ENCODE results near the gene NFIC.
"Not testable (repeated sequence)": the region's sequence is repeated elsewhere in the genome, so short reads cannot be mapped to it uniquely, and the experiment has no call there.

NFIC gene

GRCh38 chr19:3336680-3337523, 29.5 kb upstream of the NFIC start:
- DNase-seq (ENCODE audit: insufficient read length, low spot score) = no peak
- TF ChIP-seq POLR2A (IDR thresholded peaks at IDR 0.05; ENCODE audit: low read depth, low read length) (no peak), SPI1 (IDR thresholded peaks at IDR 0.05; ENCODE audit: low read depth, low read length) (no peak), POU2F2 (IDR thresholded peaks at IDR 0.05; ENCODE audit: low read depth, low read length) (no peak), TAF1 (IDR thresholded peaks at IDR 0.05; ENCODE audit: low read depth, low read length) (no peak), PAX5 (IDR thresholded peaks at IDR 0.05; ENCODE audit: insufficient read depth, low read length, severe bottlenecking) (no peak), POLR2AphosphoS5 (IDR thresholded peaks at IDR 0.05; ENCODE audit: low read depth, low read length) (no peak)

GRCh38 chr19:3338541-3339181, 27.7 kb upstream of the NFIC start:
- TF ChIP-seq POLR2AphosphoS5 (IDR thresholded peaks at IDR 0.05; ENCODE audit: low read depth, low read length) (no peak), PAX5 (IDR thresholded peaks at IDR 0.05; ENCODE audit: insufficient read depth, low read length, severe bottlenecking) (no peak), POLR2A (IDR thresholded peaks at IDR 0.05; ENCODE audit: low read depth, low read length) (no peak), POU2F2 (IDR thresholded peaks at IDR 0.05; ENCODE audit: low read depth, low read length) (no peak), TAF1 (IDR thresholded peaks at IDR 0.05; ENCODE audit: low read depth, low read length) (no peak), SPI1 (IDR thresholded peaks at IDR 0.05; ENCODE audit: low read depth, low read length) (no peak)
- no peak for FAIRE-seq
- DNase-seq (ENCODE audit: insufficient read length, low spot score) = no peak

More at GRCh38 chr19:3336680-3337523, 29.5 kb upstream of the NFIC start:
- no peak for FAIRE-seq

- FAIRE-seq (no peak), DNase-seq (ENCODE audit: insufficient read length, low spot score) (no peak)
- TF ChIP-seq PAX5 (IDR thresholded peaks at IDR 0.05; ENCODE audit: insufficient read depth, low read length, severe bottlenecking) (no peak), POU2F2 (IDR thresholded peaks at IDR 0.05; ENCODE audit: low read depth, low read length) (no peak), TAF1 (IDR thresholded peaks at IDR 0.05; ENCODE audit: low read depth, low read length) (no peak), POLR2AphosphoS5 (IDR thresholded peaks at IDR 0.05; ENCODE audit: low read depth, low read length) (no peak), SPI1 (IDR thresholded peaks at IDR 0.05; ENCODE audit: low read depth, low read length) (no peak), POLR2A (IDR thresholded peaks at IDR 0.05; ENCODE audit: low read depth, low read length) (no peak)
Observed at GRCh38 chr19:3340340-3340739, 26.0 kb upstream of the NFIC start.

- TF ChIP-seq SPI1 (IDR thresholded peaks at IDR 0.05; ENCODE audit: low read depth, low read length) (no peak), POLR2AphosphoS5 (IDR thresholded peaks at IDR 0.05; ENCODE audit: low read depth, low read length) (no peak), TAF1 (IDR thresholded peaks at IDR 0.05; ENCODE audit: low read depth, low read length) (no peak), POLR2A (IDR thresholded peaks at IDR 0.05; ENCODE audit: low read depth, low read length) (no peak)
- FAIRE-seq (no peak), DNase-seq (ENCODE audit: insufficient read length, low spot score) (no peak)
Observed at GRCh38 chr19:3342246-3342645, 24.1 kb upstream of the NFIC start.

- not testable (repeated sequence) for FAIRE-seq; DNase-seq (ENCODE audit: insufficient read length, low spot score)
Observed at GRCh38 chr19:3342962-3343361, 23.4 kb upstream of the NFIC start.

- DNase-seq (ENCODE audit: insufficient read length, low spot score) (peak; percentile 59), FAIRE-seq (peak; percentile 28)
- no peak for TF ChIP-seq PAX5 (IDR thresholded peaks at IDR 0.05; ENCODE audit: insufficient read depth, low read length, severe bottlenecking)
- TF ChIP-seq SPI1 (IDR thresholded peaks at IDR 0.05; ENCODE audit: low read depth, low read length) = no peak
- TF ChIP-seq POLR2A (IDR thresholded peaks at IDR 0.05; ENCODE audit: low read depth, low read length) = no peak
- no peak for TF ChIP-seq POU2F2 (IDR thresholded peaks at IDR 0.05; ENCODE audit: low read depth, low read length)
- no peak for TF ChIP-seq POLR2AphosphoS5 (IDR thresholded peaks at IDR 0.05; ENCODE audit: low read depth, low read length)
- TF ChIP-seq TAF1 (IDR thresholded peaks at IDR 0.05; ENCODE audit: low read depth, low read length) = no peak
Observed at GRCh38 chr19:3343619-3344502, 22.5 kb upstream of the NFIC start.

GRCh38 chr19:3344608-3345598, 21.5 kb upstream of the NFIC start:
- FAIRE-seq (no peak), DNase-seq (ENCODE audit: insufficient read length, low spot score) (no peak)
- no peak for TF ChIP-seq POLR2A (IDR thresholded peaks at IDR 0.05; ENCODE audit: low read depth, low read length)
- TF ChIP-seq TAF1 (IDR thresholded peaks at IDR 0.05; ENCODE audit: low read depth, low read length) = no peak
- TF ChIP-seq POU2F2 (IDR thresholded peaks at IDR 0.05; ENCODE audit: low read depth, low read length) = no peak
- TF ChIP-seq PAX5 (IDR thresholded peaks at IDR 0.05; ENCODE audit: insufficient read depth, low read length, severe bottlenecking) = no peak
- TF ChIP-seq POLR2AphosphoS5 (IDR thresholded peaks at IDR 0.05; ENCODE audit: low read depth, low read length) = no peak

- DNase-seq (ENCODE audit: insufficient read length, low spot score) = no peak
- TF ChIP-seq SPI1 (IDR thresholded peaks at IDR 0.05; ENCODE audit: low read depth, low read length) = no peak
- no peak for TF ChIP-seq POLR2A (IDR thresholded peaks at IDR 0.05; ENCODE audit: low read depth, low read length)
- no peak for TF ChIP-seq PAX5 (IDR thresholded peaks at IDR 0.05; ENCODE audit: insufficient read depth, low read length, severe bottlenecking)
- no peak for TF ChIP-seq POLR2AphosphoS5 (IDR thresholded peaks at IDR 0.05; ENCODE audit: low read depth, low read length)
- no peak for TF ChIP-seq TAF1 (IDR thresholded peaks at IDR 0.05; ENCODE audit: low read depth, low read length)
- TF ChIP-seq POU2F2 (IDR thresholded peaks at IDR 0.05; ENCODE audit: low read depth, low read length) = no peak
Observed at GRCh38 chr19:3345850-3346460, 20.4 kb upstream of the NFIC start.

More at GRCh38 chr19:3345850-3346460, 20.4 kb upstream of the NFIC start:
- FAIRE-seq = no peak

Measured in GM12891 (cell line).